SW480 (cell line): Measurements from ENCODE around the gene SMIM24.

ENCODE experiments used
- DNase-seq: peaks from one replicate; pipeline ENCODE4 v3.0.0-alpha.2; 2016; ENCODE audit warnings: low spot score

Gene SMIM24

DNA sequence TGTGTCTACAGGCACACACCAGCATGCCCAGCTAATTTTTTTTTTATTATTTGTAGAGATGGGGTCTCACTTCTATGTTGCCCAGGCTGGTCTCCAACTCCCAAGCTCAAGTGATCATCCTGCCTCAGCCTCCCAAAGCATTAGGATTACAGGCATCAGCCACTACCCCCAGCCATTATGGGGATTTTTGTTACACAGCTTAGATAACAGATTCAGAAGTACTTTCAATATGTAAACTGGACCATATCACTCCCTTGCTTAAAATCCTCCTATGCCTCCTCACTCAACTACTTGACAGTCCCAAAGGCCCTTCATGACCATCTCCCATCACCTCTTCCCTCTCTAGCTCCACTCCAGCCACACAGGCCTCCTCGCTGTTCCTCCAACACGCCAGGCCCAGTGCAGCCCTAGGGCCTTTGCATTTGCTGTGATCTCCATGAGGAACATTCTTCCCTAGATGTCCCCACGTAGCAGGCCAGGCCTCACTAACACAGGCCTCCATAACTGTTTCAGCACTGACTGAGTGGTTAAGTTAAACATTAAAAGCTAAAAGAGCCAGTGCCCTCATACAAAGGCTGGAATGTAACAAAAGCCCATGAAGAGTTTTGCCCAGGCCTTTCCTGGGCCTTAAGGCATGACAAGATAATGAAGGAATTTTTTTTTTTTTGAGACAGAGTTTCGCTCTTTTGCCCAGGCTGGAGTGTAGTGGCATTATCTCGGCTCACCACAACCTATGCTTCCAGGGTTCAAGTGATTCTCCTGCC, 17.6 kb upstream of the SMIM24 start:
- DNase-seq = no peak

DNA sequence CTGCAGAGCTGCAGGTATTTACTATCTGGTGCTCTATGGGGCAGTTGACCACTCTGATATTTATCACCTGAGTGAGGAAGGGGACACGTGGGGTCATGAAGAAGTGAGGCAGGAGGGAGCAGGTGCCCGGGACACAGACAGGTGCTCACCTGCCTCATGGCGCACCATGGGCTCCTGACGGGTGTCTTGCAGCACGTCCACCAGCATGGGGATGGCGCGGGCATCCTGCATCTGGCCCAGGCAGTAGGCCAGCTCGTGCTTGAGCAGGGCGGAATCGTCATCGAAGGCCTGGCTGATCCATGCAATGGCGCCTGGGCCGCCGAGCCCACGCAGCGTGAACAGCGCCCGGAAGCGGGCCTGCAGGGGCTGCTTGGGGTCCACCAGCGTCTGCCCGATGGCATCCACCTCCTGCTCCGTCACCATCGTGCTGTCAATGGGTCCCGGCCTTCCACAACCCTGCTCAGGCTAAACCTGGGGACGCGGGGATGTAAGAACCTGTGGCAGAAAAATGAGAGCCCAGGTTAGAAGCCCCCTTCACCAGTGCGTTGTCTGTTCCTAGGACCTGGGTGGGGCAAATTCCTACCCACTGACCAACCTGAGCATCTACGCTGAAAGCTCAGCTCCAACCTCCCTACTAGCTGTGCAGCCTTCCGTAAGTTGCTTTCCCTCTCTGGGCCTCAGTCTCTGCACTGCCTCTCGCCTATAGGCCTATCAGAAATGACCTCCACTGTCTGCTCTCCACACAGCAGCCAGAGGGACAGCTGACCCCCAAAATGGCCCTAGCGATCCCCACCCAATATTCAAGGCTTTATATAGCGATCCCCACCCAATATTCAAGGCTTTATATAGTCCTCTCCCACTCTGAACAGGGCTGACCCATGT, 16.3 kb upstream of the SMIM24 start:
- no peak for DNase-seq

DNA sequence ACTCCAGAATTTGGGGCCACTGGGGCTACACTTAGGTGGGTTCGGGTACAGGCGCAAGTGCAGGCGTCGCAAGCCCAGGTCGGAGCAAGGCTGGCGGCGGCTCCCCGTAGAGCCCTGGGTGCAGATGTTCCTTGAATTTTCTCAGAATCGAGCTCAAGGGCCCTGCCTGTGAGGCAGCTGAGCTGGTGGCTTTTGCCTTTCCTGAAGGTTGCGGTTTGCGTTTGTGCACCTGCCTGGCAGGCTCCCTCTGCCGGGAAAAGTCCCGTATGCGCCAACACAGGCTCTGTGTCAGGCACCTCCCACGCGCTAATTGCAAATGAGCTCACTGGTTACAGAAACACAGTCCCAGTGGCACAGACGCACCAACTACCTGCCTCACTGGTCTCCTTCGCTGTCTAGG, 14.2 kb upstream of the SMIM24 start:
- no peak for DNase-seq

DNA sequence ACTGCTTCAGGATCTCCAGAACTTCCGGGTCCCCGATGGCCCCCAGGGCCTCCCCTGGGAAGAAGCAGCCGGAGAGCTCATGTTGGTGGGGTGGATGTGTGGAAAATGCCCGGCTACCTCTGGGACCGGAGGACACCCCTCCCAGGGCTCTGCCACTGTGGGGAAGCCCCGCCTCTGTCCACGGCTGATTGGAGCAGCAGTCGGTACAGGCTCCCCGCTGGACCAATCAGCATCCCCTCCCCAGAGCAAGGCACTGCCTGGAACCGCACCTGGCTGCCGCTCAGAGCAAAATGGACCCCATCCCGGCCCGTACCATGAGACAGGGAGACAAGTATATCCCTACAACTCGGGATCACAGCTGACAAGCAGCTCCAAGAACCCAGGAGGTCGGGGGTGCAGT, 13.7 kb upstream of the SMIM24 start:
- no peak for DNase-seq

DNA sequence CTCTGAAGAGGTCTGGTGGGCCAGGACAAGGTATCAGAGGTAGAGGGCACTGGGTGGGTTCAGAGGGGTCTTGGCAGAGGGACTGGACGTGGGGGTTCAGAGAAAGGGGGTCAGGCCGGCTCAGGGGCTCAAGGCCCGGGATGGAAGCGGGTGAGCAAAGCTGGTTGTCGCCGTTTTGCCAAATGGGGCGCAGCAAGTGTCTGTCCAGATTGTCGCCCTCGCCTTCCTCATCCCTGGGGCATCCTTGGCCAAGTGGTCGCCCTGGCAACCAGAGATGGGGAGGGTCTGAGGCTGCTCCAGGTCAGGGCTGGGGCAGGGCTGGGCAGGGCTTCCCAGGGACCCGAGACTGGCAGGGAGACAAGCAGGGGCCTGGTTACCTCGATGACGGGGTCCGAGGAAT, 13.3 kb upstream of the SMIM24 start:
- DNase-seq = no peak

DNA sequence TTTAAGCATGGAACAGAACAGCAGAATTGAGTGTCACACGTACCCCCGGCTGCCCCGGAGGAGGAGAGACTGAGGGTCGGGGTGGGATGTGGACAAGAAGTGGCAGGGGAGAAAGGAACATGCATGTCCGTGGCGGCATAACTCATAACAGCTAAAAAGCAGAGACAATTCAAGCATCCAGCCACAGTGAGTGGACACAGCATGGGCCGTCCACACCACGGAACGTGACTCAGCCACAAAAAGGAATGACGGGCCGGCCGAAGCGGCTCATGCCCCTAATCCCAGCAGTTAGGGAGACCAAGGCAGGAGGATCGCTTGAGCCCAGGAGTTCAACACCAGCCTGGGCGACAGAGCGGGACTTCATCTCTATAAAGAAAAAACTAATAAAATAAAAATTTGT, 12.6 kb upstream of the SMIM24 start:
- no peak for DNase-seq

DNA sequence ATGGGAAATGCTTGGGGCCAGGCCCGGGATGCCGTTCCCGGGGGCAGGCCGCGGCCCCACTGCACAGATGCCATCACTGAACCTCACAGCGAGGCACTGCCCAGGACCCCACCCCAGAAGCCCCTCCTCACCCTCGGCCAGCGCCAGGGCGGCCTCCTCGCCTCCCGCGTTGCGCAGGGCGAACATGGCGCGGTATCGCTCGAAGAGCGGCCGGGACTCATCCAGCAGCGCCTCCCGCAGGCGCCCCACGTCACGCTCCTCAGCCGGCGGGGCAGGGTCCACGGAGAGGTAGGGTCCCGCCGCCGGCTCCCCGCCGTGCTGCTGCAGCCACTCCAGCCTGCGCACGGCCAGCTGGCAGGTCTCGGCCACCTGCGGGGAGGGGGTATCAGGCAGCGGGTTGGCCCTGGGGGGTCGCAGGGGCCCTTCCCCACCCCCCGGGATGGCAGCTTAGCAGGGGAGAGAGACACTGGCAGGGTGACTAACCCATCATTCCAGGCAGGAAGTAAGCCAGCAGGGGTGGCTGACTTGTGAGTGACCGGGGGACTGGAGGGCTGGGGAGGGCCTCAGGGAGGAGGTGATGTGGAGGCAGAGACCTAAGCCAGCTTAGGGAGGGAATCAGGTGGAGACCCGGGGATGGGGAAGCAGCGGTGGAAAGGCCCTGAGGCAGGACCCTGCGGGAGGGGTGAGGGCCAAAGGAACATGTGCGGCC, 12.0 kb upstream of the SMIM24 start:
- DNase-seq = no peak

DNA sequence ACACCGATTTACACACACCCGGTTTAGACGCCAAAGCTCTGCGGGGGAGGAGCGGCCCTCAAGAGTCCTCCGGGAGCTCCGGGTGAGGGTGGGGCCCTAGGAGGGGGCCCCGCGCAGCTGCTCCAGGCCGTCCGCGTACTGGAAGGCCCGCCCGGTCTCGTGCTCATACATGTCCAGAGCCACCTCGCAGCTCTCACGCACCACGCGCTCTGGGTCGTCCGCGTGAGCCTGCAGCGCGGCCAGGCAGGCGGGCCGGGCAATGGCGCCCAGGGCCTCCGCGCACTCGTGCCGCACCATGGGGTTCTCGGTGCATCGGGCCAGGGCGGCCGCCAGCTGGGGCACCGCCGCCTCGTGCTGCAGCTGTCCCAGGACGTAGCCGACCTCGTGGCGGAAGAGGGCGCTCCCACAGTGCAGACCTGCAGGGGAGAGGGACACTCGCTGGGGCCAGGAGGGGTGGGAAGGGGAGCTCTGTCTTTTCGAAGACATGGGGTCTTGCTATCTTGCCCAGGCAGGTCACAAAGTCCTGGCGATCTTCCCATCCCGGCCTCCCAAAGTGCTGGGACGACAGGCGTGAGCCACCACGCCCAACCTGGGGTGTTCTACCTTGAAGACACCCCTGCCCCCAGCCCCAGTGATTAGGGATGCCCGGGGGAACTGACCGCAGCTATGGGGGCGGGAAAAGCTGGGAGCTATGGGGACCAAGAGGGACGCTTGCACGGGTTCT, 11.2 kb upstream of the SMIM24 start:
- no peak for DNase-seq

DNA sequence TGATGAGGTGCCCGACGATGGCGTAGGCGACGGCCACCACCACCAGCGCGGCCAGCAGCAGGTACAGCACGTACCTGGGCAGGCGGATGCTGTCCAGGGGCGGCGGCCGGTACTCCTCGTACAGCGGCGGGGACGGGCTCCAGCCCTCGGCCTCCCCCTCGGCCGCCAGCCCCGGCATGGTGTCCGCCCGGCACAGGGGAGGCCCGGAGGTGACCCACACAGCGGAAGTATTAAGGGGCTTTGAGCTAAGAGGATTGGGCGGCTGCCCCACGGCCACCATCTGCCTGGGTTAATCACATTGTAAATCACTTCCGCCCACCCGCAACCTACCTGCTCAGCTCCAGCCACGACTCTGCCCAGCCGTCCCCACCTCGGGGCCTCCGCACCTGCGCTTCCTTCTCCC, 2.9 kb upstream of the SMIM24 start, which contains the start of gene SMIM44:
TSS of gene SMIM44 (minus strand) at position 216 of the 403 bp plus-strand sequence. CDS start at position 178, 38 bp downstream.
- peak; percentile 39 for DNase-seq

DNA sequence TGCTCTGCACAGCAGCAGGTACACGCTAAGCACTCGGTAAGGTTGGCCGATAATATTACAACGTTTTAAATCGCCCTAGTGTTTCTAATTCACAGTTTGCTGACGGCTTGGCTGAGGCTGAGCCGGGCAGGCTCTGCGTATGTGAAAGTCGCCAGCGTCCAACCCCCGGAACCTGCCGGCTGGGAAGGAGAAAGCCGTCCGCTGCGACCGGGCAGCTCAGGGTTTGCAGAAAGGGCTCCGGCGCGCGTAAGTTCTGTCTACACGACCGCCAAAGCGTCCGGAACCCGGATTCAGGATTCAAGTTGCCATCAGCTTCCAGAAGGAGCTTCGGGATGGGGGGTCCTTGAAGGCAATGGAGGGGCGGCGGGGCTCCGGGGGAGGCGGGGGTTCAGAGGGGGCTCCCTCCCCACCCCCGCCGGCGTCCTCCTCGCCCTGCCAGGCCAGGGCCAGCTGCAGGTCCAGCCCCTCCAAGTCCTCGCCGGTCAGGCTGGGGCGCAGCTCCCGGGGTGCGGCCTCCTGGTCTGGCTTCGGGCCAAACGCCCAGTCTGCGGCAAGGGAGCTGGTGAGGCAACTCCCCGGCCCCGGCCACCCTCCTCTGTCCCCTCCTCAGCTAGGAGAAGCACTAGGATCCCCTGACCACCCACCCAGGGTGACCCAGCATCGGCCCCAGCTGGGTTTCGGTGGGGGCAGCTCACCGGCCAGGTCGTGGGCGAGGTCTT, 2.3 kb upstream of the SMIM24 start:
- no peak for DNase-seq

DNA sequence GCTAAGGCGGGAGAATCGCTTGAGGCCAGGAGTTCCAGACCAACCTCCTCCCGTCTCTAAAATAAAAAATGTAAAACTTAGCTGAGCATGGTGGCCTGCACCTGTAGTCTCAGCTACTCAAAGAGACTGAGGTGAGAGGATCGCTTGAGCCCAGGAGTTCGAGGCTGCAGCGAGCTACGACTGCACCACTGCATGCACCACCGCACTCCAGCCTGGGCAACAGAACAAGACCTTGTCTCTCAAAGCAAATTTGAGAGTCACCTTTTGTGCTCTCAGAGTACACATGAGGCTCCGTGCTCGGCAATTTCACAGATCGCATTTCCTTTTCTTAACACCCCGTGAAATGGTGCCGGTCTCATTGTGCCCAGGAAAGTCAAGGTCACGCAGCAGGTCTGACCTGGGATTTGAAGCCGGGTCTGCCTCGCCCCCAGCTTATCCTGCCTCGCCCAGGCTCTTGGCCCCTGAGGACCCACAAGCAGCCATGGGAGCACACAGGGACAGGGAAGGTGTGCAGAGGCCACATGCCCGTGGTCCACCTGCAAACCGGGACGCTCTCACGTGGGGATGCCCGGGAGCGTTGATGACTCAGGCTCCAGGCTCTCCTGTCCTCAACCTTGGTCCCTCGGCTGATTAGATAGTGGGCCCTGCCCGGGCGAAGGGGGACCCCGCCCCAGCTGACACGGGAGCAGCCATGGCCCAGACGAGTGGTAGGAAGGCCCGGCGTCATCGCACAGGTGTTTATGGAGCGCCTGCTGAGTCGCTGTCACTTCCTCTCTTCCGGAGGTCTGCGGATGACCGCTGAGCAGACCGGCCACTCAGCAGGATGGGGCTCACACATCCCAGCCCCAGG, 1.1 kb upstream of the SMIM24 start:
- peak; percentile 27 for DNase-seq

DNA sequence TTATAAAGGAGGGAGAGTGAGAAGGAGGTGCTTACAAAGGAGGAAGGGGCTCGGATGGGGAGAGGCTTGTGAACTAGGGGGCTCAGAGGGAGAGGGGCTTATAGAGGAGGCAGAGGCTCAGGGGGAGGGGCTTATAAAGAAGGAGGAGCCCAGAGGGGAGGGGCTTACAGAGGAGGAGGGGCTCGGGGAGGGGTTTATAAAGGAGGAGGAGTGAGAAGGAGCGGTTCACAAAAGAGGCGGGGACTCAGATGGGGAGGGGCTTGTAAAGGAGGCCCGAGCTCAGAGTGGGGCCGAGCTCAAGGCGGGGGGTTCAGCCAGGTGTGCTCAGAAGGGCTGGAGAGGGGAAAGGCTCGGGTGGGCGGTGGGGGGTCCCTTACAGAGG, 500 bp downstream of the SMIM24 start:
- DNase-seq = no peak

DNA sequence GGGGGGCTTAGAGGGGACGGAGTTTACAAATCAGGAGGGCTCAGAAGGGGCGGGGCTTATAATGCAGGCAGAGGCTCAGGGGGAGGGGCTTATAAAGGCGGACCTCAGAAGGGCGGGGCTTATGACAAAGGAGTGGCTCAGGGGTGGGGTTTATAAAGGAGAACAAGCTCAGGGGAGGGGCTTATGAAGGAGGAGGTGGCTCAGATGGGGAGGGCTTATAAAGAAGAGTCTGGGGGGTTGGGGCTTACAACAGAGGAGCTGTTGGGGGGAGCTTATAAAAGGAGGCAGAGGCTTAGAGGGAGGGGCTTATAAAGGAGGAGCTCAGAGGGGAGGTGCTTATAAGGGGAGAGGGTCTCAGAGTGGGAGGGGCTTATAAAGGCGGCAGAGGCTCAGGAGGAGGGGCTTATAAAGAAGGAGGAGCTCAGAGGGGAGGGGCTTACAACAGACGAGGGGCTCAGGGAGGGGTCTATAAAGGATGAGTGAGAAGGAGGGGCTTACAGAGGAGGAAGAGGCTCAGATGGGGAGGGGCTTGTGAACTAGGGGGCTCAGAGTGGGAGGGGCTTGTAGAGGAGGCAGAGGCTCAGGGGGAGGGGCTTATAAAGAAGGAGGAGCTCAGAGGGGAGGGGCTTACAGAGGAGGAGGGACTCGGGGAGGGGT, 1.0 kb downstream of the SMIM24 start:
- DNase-seq = peak; percentile 45

DNA sequence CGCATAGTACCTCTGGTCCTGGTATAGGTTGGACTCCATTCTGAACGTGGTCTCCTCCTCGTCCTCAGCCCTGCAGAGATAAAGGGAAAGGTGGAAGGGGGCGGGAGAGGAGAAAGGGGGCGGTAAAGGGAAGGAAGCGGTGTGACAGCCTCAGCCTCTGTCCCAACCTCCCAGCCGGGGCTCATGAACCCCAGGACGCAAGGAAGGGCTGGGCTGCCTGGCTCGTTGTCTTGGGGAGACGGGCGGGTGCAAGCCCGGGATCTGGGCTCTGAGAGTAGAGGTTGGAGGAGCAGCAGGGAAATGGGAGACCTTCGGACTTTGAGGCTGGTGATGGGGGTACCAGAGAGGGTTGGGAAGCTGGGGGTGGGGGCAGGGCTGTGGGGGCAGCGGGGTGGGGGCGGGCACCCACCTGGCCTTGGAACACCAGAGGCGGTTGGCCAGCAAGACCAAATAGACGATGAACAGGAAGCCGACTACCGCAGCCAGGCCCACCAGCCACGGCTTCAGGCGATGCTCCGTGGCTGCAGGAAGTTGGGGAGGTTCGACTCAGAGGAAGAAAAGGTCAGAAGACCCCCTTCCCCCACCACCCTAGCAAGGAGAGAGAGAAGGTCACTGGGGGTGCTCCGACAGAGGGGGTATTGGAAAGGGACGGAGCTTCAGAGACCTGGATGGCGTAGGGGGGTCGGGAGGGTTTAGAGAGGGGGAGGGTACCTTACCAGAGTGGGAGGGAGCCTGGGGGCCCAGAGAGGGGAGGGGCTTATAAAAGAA, 1.7 kb downstream of the SMIM24 start:
- no peak for DNase-seq

DNA sequence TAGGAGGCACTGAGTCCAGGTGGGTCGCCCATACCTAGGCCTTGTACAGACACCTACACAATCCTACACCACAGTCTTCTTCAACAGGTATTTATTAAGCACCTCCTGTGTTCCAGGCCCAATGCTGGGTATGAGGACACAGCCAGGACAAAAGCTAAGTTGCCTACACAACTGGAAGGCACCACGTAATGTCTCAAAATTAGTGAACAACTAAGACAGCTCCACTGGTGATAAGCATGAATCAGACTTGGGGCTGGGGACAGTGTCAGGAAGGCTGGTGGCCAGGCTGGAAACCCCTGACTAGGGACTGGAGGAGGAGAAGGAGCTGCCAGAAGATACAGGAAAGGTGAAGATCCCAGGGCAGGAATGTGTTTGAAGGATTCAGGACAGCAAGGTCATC, 2.4 kb downstream of the SMIM24 start:
- no peak for DNase-seq

DNA sequence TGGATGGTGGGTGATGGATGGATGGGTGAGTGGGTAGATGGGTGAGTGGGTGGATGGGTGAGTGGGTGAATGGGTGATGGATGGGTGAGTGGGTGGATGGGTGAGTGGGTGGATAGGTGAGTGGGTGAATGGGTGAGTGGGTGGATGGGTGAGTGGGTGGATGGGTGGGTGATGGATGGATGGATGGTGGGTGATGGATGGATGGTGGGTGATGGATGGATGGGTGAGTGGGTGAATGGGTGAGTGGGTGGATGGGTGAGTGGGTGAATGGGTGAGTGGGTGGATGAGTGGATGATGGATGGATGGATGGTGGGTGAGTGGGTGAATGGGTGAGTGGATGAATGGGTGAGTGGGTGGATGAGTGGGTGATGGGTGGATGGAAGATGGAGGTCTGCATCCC, 2.8 kb downstream of the SMIM24 start:
- no peak for DNase-seq

DNA sequence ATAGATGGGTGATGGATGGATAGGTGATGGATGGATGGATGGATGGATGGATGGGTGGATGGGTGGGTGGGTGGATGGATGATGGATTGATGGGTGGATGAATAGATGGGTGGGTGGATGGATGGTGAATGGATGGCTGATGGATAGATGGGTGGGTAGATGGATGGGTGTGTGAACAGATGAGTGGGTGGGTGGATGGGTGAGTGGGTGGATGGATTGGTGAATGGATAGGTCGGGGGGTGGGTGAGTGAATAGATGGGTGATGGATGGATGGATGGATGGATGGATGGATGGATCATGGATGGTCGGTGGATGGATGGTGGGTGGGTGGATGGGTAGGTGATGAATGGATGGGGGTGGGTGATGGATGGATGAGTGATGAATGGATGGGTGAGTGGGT, 3.5 kb downstream of the SMIM24 start:
- DNase-seq = no peak

DNA sequence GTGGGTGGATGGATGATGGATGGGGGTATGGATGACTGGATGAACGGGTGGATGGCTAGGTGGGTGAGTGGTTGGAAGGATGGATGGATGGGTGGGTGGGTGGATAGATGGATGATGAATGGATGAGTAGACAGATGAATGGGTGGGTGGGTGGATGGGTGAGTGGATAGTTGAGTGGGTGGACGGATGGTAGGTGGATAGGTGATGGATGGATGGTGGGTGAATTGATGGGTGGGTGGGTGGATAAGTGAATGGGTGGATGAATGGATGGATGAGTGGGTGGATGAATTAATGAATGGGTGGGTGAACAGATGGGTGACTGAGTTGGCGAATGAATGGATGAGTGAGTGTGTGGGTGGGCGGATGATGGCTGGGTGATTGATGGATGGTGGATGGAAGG, 4.9 kb downstream of the SMIM24 start:
- no peak for DNase-seq

DNA sequence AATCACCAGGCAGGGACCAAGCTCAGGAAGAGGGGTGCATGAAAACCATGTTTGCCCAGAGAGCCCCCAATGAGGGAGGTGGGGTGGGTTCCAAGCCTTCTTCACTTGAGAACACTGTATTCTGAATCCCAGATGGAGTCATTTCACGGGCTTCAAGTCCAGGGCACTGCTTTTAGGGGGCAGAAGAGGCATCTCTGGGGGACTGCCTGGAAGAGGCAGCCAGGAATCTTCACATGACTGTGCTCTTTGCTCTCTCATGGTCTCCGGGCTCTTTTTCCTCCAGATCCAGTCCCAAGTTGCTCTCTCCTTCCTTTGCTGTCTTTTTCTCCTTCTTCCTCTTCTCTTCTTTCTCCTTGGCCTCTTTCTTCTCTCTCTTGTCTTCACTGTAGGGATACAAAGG, 5.7 kb downstream of the SMIM24 start:
- no peak for DNase-seq
